Left ventricle myocardium inferior (tissue), 1 donor: ENCODE results near the gene KLF6. TPM values are rescaled to one million over a fixed set of nuclear protein-coding genes. Genes with fewer than 3 reads are reported as not detected.

Experiments
- DNase-seq: peaks from one replicate; pipeline ENCODE4 v3.0.0-alpha.2; 2020
- H3K27ac ChIP-seq: fragments of 200-600 bp; replicated peaks from 2 replicates; pipeline ENCODE4 v1.8.0; 2021
- H3K27me3 ChIP-seq: fragments of 200-600 bp; 2 replicates; pipeline ENCODE4 v1.8.0; 2021; ENCODE audit warnings: low read depth
- H3K36me3 ChIP-seq: fragments of 200-600 bp; 2 replicates; pipeline ENCODE4 v1.8.0; 2021
- H3K4me1 ChIP-seq: fragments of 200-600 bp; 2 replicates; pipeline ENCODE4 v1.8.0; 2021
- H3K4me3 ChIP-seq: fragments of 200-600 bp; 2 replicates; pipeline ENCODE4 v1.8.0; 2021; ENCODE audit warnings: mild to moderate bottlenecking, moderate library complexity
- H3K9me3 ChIP-seq: fragments of 200-600 bp; replicated peaks from 2 replicates; pipeline ENCODE4 v1.8.0; 2021
- CTCF ChIP-seq: fragments of 200-600 bp; IDR thresholded peaks from 2 replicates; pipeline ENCODE4 v1.8.0; 2021; ENCODE audit warnings: antibody characterized with exemption, mild to moderate bottlenecking, borderline replicate concordance
- intact Hi-C: fragments of 100-400 bp; cut with micrococcal nuclease; formaldehyde crosslinking; loops from one replicate; pipeline ENCODE4 v1.11.0; 2022
- total RNA-seq: library from RNA; stranded (reverse); fragmentation: NEBNext Ultra II Directional; extraction: Animal tissue kit (Norgen Biotek cat#: 25700); gene quantifications from one replicate; pipeline ENCODE4 v1.2.1, GENCODE V29; 2021
- donor health status: DM: no; HTN: yes; CAD: no; lungs with severe emphysema.

The KLF6 gene
- total RNA-seq, 1 donor from 2014 or later, result 43.8 TPM

GRCh38 chr10:3816995-3817394 lies 32.0 kb upstream of the KLF6 start:
- Histone ChIP-seq H3K4me3 (no peak overlapping the region), H3K27ac (peak overlapping the region; percentile 14), H3K4me1 (peaks cover 6% of the 10 kb centered on the region), H3K9me3 (no peaks in the 10 kb centered on the region), H3K36me3 (no peaks in the 10 kb centered on the region), H3K27me3 (no peaks in the 10 kb centered on the region)
- DNase-seq, result no peak
- TF ChIP-seq CTCF, result no peak
- intact Hi-C loops, result no loop called here

DNA sequence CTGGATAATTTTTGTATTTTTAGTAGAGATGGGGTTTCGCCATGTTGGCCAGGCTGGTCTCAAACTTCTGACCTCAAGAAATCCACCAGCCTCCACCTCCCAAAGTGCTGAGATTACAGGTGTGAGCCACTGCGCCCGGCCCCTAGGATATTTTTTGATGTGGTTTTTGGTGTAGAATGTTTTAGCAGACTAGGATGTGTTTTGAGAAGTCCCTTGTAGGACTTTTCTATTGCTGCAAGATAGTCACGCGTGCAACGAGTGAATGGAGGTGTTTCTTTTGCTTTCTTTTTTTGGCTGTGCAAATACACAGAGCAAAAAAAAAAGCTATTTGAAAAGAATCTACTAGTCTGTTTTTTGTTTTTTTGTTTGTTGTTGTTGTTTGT lies 29.8 kb upstream of the KLF6 start:
- TF ChIP-seq CTCF, result no peak
- no peaks in the 10 kb centered on the region for H3K36me3 ChIP-seq
- intact Hi-C loops, result no loop called here
- H3K27me3 ChIP-seq, result no peaks in the 10 kb centered on the region
- DNase-seq, result no peak
- no peak overlapping the region for H3K27ac ChIP-seq
- peaks cover 28% of the 10 kb centered on the region for H3K4me1 ChIP-seq
- H3K4me3 ChIP-seq, result no peak overlapping the region
- H3K9me3 ChIP-seq, result no peaks in the 10 kb centered on the region

DNA sequence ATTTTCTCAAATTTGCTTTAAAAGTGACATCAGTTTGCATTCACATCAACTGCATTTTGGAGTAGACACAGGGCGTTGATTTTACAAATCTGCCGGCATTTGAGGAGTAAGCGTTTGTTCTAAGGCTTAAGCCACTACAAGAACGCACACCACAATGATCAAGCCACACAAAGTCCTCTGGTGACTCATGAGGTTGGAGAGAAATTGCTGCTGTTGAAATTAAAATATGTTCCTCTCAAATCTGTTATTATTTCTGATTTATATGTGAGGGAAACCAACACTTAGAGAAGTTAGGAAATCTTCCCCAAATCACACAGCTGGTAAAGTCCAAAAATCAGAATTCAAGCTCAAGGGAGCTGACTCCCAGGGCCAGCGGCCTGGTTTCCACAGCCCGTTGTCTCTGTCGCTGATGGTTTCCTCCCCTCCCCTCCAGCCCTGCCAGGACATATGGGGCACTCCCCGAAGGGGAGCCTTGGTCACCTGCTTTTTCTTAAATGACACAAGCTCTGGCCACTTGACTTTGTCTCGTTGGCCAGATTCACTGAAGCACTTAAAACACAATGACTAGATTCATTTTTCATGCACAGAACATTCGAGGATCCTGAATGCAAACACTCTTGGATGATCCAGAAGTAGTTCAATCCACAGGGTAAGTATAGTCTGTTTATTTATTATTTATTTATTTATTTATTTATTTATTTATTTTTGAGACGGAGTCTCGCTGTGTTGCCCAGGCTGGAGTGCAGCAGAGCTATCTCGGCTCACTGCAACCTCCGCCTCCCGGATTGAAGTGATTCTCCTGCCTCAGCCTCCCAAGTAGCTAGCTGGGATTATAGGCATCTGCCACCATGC lies 29.2 kb upstream of the KLF6 start:
- intact Hi-C loops, result no loop called here
- TF ChIP-seq CTCF, result no peak
- no peak overlapping the region for H3K27ac ChIP-seq

DNA sequence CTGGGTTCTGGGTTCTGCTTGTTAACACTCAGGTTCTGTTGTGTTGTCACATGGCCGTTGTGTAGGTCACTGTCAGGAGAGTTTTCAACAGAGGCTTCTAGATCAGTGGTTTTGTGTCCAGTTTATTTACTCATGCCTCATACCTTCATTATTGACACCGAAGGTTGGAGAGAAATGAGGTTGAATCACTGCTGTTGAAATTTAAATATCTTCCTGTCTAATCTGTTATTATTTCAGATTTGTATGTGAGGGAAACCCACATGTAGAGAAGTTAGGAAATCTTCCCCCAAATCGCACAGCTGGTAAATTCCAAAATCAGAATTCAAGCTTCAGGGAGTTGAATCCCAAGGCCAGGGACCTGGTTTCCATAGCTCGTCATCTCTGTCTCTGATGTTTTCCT lies 28.3 kb upstream of the KLF6 start:
- DNase-seq, result no peak
- no peak for TF ChIP-seq CTCF
- Histone ChIP-seq H3K9me3 (no peaks in the 10 kb centered on the region), H3K27me3 (no peaks in the 10 kb centered on the region), H3K27ac (no peak overlapping the region), H3K36me3 (no peaks in the 10 kb centered on the region), H3K4me1 (peaks cover 43% of the 10 kb centered on the region), H3K4me3 (no peak overlapping the region)
- intact Hi-C loops, result no loop called here

More for the DNA sequence above, 29.2 kb upstream of the KLF6 start:
- Histone ChIP-seq H3K9me3 (no peaks in the 10 kb centered on the region), H3K36me3 (no peaks in the 10 kb centered on the region), H3K27me3 (no peaks in the 10 kb centered on the region), H3K4me1 (peaks cover 34% of the 10 kb centered on the region), H3K4me3 (no peak overlapping the region)
- no peak for DNase-seq

DNA sequence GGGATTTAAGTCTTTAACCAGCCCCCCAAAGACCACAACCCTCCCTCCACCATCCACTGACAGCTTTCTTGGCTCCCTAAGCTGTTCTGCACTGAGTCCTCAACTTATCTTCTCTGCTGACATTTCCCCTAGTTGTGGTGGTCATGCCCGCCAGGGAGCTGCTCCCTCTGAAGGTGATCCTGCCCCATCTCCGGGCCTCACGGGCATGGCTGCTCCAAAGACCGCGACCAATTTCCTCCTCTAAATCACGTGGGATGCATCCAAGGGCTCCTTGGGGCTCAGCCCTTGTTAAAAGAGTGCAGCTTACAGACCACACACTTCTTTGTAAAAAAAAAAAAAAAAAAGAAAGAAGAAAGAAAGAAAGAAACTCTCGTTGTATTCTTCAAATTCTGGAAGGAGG lies 27.1 kb upstream of the KLF6 start:
- Histone ChIP-seq H3K36me3 (no peaks in the 10 kb centered on the region), H3K4me3 (no peak overlapping the region), H3K4me1 (peaks cover 55% of the 10 kb centered on the region), H3K9me3 (no peaks in the 10 kb centered on the region), H3K27me3 (no peaks in the 10 kb centered on the region), H3K27ac (peak overlapping the region; percentile 95)
- DNase-seq, result no peak
- intact Hi-C loops, result no loop called here
- no peak for TF ChIP-seq CTCF
